ENCODE data around the gene APOL3. TPM values are rescaled to one million over a fixed set of nuclear protein-coding genes. Genes with fewer than 3 reads are reported as not detected.
A peak's percentile ranks its signal among the peaks of the same experiment; 100 is the strongest.

Gene APOL3
- total and polyA plus RNA-seq, 2 of the 13 experiments (the other 11 are each of a cell fraction or from before 2014, with no cell fraction given) = 3.8 to 5.4 TPM

DNA sequence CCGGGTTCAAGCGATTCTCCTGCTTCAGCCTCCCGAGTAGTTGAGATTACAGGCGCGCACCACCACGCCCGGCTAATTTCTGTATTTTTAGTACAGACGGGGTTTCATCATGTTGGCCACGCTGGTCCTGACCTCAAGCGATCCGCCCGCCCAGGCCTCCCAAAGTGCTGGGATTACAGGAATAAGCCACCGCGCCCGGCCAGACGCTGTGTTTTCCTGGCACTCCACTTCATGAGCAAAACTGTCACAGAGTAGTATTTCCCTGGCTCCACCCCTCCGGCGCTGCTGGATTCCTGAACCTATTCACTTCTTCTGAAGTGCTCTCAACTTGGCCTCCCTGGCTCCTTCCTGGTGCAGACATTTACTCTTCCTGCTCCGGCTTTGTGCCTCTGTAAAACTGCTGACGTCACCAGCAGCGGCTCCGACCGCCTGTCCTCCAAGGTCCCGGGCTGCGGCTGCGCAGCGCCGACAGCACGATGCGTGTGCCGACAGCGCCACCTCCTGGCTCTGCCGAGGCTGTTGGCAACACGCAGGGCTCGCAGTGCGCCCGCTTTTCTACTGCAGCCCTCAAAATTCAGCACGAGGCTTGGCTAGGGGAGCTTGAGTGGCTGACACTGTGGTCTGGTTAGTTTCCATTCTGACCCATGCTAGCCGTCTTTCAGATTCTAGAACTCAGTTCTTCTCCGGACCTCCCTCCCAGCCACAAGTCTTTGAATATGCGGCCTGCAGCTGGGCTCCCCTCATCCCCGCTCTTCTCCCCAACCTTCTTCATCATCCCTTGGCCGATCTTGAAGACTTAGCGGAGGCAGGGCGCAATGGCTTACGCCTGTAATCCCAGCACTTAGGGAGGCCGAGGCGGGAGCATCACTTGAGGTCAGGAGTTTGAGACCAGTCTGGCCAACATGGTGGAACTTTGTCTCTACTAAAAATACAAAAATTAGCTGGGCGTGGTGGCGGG lies 36.6 kb downstream of the APOL3 start (continued):
- TF ChIP-seq ZNF556 (CRISPR knock-in tag; IDR thresholded peaks at IDR 0.05; ENCODE audit: borderline replicate concordance) (peak; percentile 79; the same call in 1 of the 2 replicates), ZMYM3 (CRISPR knock-in tag; IDR thresholded peaks at IDR 0.05) (peak; percentile 65; the same call in 1 of the 2 replicates), ZNF615 (CRISPR knock-in tag; IDR thresholded peaks at IDR 0.05; ENCODE audit: borderline replicate concordance) (no peak), ISX (CRISPR knock-in tag; conservative IDR thresholded peaks at IDR 0.05) (no peak), ZNF713 (CRISPR knock-in tag; IDR thresholded peaks at IDR 0.05) (no peak), IKZF5 (CRISPR knock-in tag; IDR thresholded peaks at IDR 0.05) (peak; percentile 58), ZNF776 (CRISPR knock-in tag; IDR thresholded peaks at IDR 0.05) (no peak), KDM3A (CRISPR knock-in tag; IDR thresholded peaks at IDR 0.05; ENCODE audit: low read depth) (peak; percentile 94), ARNT2 (CRISPR knock-in tag; IDR thresholded peaks at IDR 0.05; ENCODE audit: low read depth) (0 out of 2 replicates have a peak, but pooled peaks have one; percentile 23), ZNF614 (CRISPR knock-in tag; IDR thresholded peaks at IDR 0.05; ENCODE audit: borderline replicate concordance) (peak; percentile 83; the same call in 1 of the 2 replicates), ZBTB7A (CRISPR knock-in tag; IDR thresholded peaks at IDR 0.05) (no peak), KLF6 (CRISPR knock-in tag; IDR thresholded peaks at IDR 0.05) (peak; percentile 66; the same call in 1 of the 2 replicates), ZBTB21 (CRISPR knock-in tag; IDR thresholded peaks at IDR 0.05) (peak; percentile 70; the same call in 1 of the 2 replicates), ZFP1 (CRISPR knock-in tag; IDR thresholded peaks at IDR 0.05) (no peak), ZNF33B (CRISPR knock-in tag; IDR thresholded peaks at IDR 0.05) (0 out of 2 replicates have a peak, but pooled peaks have one; percentile 51), HES4 (CRISPR knock-in tag; IDR thresholded peaks at IDR 0.05; ENCODE audit: borderline replicate concordance) (no peak), KLF11 (CRISPR knock-in tag; IDR thresholded peaks at IDR 0.05) (peak; percentile 75; the same call in 1 of the 2 replicates), ZNF44 (CRISPR knock-in tag; IDR thresholded peaks at IDR 0.05) (no peak), ZMAT3 (CRISPR knock-in tag; conservative IDR thresholded peaks at IDR 0.05) (0 out of 2 replicates have a peak, but pooled peaks have one; percentile 54), ZNF652 (CRISPR knock-in tag; IDR thresholded peaks at IDR 0.05; ENCODE audit: borderline replicate concordance, low read depth) (no peak), ZNF34 (CRISPR knock-in tag; IDR thresholded peaks at IDR 0.05; ENCODE audit: borderline replicate concordance) (peak; percentile 68; the same call in 1 of the 2 replicates)
- TF ChIP-seq, protein P1, sequence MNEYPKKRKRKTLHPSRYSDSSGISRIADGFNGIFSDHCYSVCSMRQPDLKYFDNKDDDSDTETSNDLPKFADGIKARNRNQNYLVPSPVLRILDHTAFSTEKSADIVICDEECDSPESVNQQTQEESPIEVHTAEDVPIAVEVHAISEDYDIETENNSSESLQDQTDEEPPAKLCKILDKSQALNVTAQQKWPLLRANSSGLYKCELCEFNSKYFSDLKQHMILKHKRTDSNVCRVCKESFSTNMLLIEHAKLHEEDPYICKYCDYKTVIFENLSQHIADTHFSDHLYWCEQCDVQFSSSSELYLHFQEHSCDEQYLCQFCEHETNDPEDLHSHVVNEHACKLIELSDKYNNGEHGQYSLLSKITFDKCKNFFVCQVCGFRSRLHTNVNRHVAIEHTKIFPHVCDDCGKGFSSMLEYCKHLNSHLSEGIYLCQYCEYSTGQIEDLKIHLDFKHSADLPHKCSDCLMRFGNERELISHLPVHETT (CRISPR knock-in tag; conservative IDR thresholded peaks at IDR 0.05) = peak; percentile 63; the same call in 1 of the 2 replicates
- TF ChIP-seq, protein P2, sequence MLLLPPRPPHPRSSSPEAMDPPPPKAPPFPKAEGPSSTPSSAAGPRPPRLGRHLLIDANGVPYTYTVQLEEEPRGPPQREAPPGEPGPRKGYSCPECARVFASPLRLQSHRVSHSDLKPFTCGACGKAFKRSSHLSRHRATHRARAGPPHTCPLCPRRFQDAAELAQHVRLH (CRISPR knock-in tag; IDR thresholded peaks at IDR 0.05; ENCODE audit: borderline replicate concordance, low read depth) = peak; percentile 89
- TF ChIP-seq, protein P3, sequence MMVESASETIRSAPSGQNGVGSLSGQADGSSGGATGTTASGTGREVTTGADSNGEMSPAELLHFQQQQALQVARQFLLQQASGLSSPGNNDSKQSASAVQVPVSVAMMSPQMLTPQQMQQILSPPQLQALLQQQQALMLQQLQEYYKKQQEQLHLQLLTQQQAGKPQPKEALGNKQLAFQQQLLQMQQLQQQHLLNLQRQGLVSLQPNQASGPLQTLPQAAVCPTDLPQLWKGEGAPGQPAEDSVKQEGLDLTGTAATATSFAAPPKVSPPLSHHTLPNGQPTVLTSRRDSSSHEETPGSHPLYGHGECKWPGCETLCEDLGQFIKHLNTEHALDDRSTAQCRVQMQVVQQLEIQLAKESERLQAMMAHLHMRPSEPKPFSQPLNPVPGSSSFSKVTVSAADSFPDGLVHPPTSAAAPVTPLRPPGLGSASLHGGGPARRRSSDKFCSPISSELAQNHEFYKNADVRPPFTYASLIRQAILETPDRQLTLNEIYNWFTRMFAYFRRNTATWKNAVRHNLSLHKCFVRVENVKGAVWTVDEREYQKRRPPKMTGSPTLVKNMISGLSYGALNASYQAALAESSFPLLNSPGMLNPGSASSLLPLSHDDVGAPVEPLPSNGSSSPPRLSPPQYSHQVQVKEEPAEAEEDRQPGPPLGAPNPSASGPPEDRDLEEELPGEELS (CRISPR knock-in tag; IDR thresholded peaks at IDR 0.05) = no peak

Measured in HepG2 (cell line).